Occipital lobe (tissue), 2 donors: ENCODE data around the gene CHCHD6. TPM values are rescaled to one million over a fixed set of nuclear protein-coding genes. Genes with fewer than 3 reads are reported as not detected.

Experiments used
- DNase-seq: peaks from one replicate; lab custom pipeline; 2025; lab: John Stamatoyannopoulos, UW
- total RNA-seq: library from RNA; depleted of rRNA; stranded (reverse); fragments of >200 nt; gene quantifications from one replicate; pipeline ENCODE4 v1.2.3, GENCODE V29; 2014

The CHCHD6 gene
- total RNA-seq, 1 donor from 2014 or later, result 28.2 TPM

DNA sequence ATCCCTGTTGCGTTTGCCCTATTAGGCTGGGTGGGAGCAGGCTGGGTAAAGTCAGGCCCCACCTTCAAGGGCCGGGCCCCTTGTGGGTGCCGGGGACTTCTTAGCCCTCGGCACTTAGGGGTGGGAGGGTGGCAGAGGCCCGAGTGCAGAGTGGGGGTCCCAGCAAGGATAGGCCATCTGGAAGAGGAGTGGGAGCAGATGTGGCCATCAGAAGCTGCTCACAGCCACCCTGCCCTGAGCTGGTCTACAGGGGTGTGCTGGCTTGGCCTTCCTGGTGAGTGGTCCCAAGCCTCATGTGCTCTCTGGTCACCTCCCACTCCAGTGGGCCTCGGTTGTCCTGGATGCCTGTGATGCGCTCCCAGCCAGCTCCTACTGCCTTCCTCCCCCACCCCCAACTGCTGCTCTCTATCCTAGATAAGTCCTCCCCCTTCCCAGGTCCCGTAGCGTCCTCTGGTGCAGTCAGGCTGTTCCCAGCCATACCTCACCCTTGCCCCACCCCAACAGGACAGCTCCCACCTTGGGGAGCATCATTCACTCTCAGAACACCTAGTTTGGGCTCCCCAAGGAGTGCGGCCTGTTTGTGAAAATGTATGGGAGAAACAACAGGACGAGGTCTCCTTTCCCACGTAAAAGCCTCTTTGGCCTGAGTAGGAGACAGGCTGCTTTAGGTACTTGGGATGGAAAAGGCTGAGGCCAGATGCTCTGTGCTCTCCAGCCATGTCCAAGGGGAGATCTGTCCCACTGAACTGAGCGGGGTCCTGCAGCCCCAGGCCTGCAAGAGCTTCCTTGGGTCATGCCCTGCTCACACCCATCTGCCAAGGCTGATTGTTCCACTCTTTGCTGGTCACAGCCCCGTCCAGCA lies 254.0 kb downstream of the CHCHD6 start:
- DNase-seq, result no peak

DNA sequence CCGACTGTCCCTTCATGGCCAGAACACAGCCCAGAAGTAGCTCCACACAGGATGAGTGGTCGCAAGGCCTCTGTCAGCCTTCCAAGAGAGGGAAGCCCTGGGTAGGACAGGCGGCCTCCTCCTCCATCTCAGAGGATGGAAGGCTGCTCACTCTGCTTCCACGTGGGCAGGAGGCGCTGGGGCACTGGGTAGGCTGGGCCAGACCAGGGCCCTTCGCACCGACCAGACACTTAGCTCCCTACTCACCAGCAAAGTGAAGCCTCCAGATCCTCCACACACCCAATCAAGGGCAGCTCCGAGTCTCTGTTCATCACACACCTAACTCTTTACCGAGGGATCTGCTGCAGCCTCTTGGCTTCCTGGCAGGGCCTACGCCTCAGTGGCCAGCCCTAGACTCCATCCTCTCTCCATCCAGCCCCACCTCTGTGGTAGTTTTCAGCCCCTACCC lies 254.6 kb downstream of the CHCHD6 start:
- no peak for DNase-seq

DNA sequence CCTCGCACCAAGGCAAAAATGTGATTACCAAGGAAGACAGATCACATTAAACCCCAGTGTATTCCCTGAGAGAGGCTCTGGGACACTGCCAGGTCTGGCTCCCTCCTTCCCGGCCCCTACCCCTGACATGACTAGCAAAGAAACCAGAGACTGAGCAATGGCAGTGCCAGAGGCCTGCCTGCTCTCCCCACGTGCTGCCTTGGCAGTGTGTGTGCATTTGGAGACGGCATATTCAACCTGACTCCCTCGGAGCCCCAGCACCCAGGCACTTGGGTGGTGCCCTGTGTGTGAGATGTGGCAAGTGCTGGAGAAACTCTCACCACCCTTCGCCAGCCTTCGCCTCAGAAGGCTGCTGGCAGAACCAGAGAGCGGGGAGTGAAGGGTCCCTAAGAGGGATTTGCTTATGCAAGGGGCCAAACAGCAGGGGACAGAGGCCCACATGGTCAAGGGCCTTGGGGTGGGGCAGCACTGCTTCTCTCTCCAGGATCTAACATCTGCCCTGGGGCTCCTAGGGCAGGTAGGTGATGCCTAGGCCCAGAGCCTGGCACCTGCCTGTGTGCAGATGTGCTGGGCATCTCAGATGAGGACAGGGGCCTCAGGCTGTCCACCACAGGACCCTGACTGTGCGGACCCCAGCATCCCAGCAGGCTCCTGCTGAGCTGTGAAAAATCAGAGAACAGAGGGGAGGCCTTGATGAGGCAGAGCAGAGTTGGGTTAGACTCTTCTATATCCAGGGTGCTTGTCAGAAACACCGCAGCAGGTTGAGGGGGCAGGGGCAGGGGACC lies 255.3 kb downstream of the CHCHD6 start:
- DNase-seq, result no peak

DNA sequence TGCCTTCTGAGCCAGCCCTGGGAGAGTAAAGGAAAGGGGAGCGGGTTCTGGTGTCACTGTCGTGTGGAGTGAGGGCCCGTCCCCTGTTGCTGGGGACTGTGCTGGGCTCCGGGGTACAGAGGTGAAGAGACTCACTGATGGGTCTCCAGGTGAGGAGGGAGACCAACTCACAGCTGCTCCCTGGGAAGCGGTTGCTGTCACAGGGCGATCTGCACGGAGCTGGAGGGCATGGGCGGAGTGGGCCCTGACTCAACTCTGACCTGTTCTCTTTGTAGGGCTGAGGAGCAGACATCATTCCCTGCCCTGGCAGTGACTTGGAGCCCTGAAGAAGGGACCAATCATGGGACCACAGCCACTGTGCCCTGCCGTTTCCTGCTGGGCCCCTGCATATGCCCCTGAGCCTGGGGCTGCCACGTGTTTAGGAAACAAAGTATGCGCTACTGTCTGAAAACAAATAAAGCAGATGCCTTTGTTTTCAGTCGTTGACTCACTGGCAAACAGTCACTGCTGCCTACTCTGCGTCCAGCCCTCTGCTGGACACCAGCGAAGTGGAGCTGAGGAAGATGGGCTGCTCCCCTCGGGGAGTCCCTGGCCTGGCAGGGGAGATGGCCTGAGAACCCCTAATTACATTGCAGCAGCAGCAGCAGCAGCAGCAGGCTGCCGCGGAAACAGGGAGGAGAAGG lies 256.0 kb downstream of the CHCHD6 start:
- DNase-seq, result peak; percentile 36

DNA sequence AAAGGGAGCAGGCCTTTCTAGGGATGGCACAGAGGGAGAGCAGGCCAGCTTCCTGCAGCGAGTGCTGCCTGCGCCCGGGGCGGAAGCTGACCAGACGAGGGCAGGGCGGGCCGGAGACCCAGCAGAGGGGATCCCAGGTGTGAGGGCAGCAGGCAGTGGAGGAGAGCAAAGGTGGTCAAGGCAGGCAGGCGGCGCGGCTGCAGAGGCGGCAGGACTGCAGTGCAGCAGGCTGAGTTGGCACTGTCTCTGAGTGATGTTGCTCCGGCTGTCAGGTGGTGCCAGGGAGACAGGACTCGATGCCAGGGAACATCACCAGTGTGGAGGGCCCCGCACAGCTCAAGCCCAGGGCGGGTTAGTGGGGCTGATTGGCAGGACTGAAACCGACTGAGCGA lies 256.6 kb downstream of the CHCHD6 start:
- DNase-seq, result no peak

DNA sequence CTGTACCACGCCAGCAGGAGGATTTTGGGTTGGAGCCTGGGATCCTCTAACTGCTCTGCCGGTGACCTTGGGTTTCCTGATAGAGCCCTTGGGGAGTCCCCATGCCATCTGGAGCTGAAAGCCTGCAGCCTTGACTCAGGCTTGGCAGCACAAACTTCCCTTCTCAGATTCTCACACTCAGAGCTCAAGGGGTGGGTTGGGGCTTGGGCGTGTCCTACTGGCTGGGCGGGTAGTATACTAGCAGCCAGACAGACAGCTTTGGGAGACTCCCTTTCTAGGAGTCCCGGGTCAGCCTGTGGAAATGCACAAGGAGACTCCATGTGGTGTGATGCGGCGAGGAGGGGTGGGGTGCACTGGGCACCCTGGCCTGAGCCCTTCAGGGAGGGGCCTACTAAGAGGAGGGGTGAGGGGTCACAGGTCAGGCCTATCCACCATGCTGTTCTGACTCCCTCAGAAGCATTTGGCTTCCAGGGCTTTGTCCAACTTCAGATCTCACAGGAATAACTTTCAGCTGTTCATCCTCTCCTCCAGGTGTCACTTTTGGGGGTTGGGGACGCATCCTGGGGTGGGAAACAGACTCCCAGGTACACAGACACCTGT lies 257.3 kb downstream of the CHCHD6 start:
- no peak for DNase-seq

DNA sequence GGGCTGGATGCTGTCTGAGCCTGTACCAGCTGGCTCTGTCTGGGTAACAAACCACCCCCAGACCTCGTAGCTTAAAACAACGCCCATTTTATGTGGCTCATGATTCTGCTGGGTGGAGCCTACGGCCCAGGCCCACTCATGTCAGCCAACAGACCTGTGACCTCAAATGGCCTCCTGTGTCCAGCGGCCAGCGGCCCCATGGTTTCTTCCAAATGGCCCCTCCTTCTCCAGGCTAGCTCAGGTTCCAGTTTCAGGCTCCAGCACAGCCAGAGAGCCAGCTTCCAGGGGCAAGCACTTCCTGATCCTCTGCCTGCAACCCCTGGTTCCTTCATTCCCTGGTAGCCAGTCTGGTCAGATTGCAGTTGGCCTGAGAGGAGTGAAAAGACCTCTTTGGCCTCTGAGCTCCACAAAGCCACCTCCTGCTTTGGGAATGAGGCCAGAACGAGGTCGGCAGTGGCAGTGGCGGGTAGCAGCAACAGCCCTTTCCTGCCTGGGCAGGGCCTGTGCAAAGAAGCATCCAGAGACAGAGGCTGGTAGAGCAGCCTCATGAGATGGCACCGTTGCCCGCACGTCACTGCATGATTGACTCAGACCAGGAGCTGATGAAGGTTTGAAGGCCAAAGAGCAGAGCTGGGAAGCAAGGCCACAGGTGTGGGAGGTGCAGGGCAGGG lies 257.9 kb downstream of the CHCHD6 start:
- no peak for DNase-seq

GRCh38 chr3:126962756-126963155 lies 258.7 kb downstream of the CHCHD6 start:
- no peak for DNase-seq

GRCh38 chr3:126963261-126964190 lies 259.5 kb downstream of the CHCHD6 start:
- DNase-seq, result no peak

DNA sequence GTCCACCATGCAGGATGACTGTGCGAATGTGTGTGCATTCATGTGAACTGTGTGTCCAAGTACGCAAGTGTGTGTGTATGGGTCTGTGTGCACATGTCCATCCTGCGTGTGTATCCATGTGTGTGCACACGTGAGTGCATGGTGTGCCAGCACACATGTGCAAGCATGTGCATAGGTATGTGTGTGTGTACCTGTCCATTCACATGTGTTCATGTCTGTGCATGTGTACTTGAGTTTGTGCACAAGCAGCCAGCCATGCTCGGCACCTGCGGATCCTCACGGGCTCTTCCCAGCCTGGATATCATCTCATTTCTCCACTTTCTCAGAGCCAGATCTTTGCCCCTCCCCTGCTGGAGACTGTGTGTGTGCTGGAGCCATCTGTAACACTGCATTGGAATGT lies 260.2 kb downstream of the CHCHD6 start:
- DNase-seq, result no peak

GRCh38 chr3:126964950-126965349 lies 260.9 kb downstream of the CHCHD6 start:
- no peak for DNase-seq

GRCh38 chr3:126965526-126966080 lies 261.6 kb downstream of the CHCHD6 start:
- DNase-seq, result no peak

DNA sequence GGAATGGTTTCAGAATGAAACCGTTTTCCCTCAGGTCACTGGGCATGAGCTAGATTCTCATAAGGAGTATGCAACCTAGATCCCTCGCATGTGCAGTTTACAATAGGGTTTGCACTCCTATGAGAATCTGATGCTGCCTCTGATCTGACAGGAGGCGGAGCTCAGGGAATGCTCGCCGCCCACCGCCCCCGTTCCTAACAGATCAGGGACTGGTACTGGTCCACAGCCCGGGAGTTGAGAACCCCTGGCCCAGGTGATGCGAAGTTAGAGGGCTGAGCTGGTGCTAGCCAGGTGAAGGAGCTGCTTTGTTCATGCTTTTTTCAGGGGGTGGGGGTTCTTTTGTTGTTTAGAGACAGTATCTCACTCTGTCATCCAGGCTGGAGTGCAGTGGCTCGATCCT lies 263.3 kb downstream of the CHCHD6 start:
- DNase-seq, result no peak

DNA sequence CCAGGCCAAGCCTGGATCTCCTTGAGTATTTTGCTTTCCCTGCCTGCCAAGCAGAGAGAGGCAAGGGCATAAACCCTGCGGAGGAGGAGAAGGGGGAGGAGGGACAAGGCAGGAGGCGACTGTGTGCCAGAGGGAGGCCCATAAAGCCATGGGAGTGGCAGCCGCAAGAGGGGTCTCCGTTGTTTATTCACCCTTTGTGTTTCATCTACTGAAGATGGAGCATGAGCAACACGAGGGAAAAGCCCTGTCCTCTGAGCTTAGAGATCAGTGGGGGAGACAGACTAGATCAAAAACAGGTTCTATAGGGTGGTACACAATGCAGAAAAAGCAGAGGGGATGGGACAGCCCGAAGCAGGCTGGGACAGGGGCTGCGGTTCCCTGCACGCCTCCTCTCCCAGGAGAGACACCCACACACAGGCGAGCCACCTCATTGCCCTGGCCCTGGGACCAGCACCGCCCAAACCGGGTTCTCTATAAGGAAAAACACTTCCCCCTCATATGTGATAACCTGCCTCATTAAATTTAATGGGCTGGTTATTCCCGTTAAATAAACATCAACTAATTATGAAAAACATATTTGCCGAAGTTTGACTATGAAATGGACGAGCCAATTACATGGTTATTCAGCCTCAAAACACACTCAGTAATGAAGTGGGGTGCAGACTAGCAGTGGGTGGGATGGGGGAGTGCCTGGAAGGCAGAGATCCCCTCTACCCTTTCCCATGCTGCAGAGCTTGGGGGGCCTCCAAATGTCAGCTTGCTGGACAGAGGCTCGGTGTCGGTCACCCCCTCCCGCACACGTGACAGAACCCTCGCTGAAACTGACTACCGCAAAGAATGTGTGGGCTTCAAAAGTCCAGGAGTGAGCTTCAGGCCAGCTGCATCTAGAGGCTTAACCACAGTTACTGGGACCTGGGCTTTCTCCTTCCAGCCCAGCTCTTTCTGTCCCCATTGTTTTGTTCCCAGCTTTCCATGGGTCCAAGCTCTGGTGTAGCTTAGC lies 264.7 kb downstream of the CHCHD6 start:
- DNase-seq, result no peak

- DNase-seq, result no peak
Observed at GRCh38 chr3:126969586-126969985, 265.5 kb downstream of the CHCHD6 start.

DNA sequence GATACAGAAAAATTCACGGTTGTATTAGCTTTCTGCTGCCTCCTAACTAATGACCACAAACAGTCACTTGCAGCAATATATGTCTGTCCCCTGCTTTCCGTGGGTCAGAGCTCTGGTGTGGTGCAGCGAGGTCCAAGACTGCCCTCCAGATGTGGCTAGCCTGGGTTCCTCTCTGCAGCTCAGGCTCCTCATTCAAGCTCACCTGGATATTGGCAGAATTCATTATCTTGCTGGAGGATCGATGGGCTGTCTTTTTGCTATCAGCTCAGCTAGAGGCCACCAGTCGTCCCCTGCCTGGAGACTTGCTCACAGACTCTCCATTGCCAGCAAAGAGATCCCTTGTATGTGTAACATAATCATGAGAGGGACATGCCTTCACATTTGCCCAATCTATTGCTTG lies 266.1 kb downstream of the CHCHD6 start:
- DNase-seq, result no peak

DNA sequence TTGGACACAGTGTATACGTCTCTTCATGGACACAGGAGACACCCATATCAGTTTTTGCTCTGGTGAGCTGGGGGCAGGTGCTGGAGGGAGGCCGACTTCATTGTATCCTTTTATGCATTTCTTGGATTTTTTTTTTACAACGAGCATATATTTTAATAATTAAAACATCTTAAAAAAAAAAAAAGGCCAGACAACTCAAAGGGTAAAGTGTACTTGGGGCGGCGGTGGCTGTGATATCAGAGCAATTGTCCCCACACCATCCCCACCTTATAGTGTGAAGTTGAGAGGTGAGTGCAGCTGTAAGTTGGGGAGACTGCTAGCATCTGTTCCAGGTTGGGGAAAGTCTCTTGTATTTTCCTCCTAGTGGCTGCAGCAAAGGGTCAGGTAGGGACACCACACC lies 266.9 kb downstream of the CHCHD6 start:
- no peak for DNase-seq

DNA sequence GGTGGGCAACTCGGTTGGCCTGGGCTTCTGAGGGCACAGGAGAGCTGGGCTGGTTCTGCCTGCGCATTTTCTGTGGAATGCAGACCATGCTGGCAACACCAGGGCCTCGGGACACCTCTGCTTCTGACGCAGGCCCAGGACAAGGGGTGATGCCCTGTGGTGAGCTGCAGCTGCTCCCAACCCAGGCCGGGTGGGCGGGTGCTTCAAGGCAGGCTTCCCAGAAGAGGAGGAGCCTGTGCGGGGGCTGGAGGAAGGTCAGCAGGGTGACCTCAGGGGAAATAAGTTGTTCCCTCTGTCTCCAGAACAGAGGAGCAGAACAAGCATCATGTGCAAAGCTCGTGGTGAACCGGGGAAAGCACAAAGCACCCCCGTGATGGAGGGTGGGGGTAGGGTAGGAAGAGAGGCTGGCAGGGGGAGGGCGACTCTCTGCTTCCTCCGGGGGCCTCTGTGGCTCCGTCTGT lies 267.9 kb downstream of the CHCHD6 start:
- no peak for DNase-seq
